Endothelial cell (in vitro differentiated cells): ENCODE measurements around the gene C6orf62. TPM values are rescaled to one million over a fixed set of nuclear protein-coding genes. Genes with fewer than 3 reads are reported as not detected.

Experiments used
- DNase-seq: peaks from one replicate; pipeline ENCODE4 v3.0.0; 2021; ENCODE audit warnings: low spot score
- H3K27ac Mint-ChIP-seq: one replicate; pipeline ENCODE4 v1.8.0; 2021; ENCODE audit warnings: mixed read lengths, inconsistent platforms; ENCODE audit not compliant: unreplicated experiment
- H3K27me3 Mint-ChIP-seq: one replicate; pipeline ENCODE4 v1.8.0; 2021; ENCODE audit warnings: mild to moderate bottlenecking, moderate library complexity, mixed read lengths, inconsistent platforms; ENCODE audit not compliant: unreplicated experiment
- H3K36me3 Mint-ChIP-seq: one replicate; pipeline ENCODE4 v1.8.0; 2021; ENCODE audit warnings: mild to moderate bottlenecking, low read depth, mixed read lengths, inconsistent platforms; ENCODE audit not compliant: unreplicated experiment
- H3K4me1 Mint-ChIP-seq: one replicate; pipeline ENCODE4 v1.8.0; 2021; ENCODE audit warnings: mild to moderate bottlenecking, mixed read lengths, inconsistent platforms; ENCODE audit not compliant: unreplicated experiment
- H3K4me3 Mint-ChIP-seq: one replicate; pipeline ENCODE4 v1.8.0; 2021; ENCODE audit warnings: mild to moderate bottlenecking, mixed read lengths, inconsistent platforms; ENCODE audit not compliant: unreplicated experiment
- H3K9me3 Mint-ChIP-seq: one replicate; pipeline ENCODE4 v1.8.0; 2021; ENCODE audit warnings: mixed read lengths, inconsistent platforms; ENCODE audit not compliant: unreplicated experiment
- total RNA-seq: library from RNA; stranded (reverse); fragmentation: NEBNext Ultra II Directional; extraction: Animal tissue kit (Norgen Biotek cat#: 25700); gene quantifications from one replicate; pipeline ENCODE4 v1.2.1, GENCODE V29; 2021; ENCODE audit not compliant: unreplicated experiment
- TF ChIP-seq, protein P1 (sequence below): fragments of 200-600 bp; sonication (generic); IDR thresholded peaks from one replicate; pipeline ENCODE4 v1.5.0; 2021; ENCODE audit warnings: antibody characterized with exemption; ENCODE audit not compliant: unreplicated experiment

C6orf62 gene
- total RNA-seq, 1 donor from 2014 or later: 88.8 TPM

DNA sequence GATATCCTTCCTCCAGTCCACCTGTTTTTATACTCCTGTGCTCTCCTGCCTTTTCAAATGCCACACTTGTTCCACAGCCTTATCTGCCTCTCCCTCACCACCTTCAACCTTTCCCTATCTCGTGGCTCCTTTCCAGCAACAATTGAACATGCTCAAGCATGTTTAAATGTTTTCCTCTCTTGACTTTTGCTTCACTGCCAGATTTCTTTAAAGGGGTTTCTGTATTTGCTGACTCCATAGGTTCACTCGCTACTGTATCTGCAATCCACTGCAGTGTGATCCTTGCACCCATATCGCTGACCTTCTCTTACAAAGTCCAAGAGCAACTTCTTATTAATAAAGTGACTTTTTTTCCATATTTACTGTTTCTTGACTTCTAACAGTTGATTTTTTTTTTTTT, 44.6 kb upstream of the C6orf62 start:
- no peak overlapping the region for H3K27ac Mint-ChIP-seq
- H3K4me3 Mint-ChIP-seq: no peak overlapping the region
- no peak for DNase-seq
- no peaks in the 10 kb centered on the region for H3K9me3 Mint-ChIP-seq
- H3K4me1 Mint-ChIP-seq: no peaks in the 10 kb centered on the region
- no peaks in the 10 kb centered on the region for H3K36me3 Mint-ChIP-seq
- H3K27me3 Mint-ChIP-seq: peaks cover 3% of the 10 kb centered on the region
- TF ChIP-seq, protein P1, sequence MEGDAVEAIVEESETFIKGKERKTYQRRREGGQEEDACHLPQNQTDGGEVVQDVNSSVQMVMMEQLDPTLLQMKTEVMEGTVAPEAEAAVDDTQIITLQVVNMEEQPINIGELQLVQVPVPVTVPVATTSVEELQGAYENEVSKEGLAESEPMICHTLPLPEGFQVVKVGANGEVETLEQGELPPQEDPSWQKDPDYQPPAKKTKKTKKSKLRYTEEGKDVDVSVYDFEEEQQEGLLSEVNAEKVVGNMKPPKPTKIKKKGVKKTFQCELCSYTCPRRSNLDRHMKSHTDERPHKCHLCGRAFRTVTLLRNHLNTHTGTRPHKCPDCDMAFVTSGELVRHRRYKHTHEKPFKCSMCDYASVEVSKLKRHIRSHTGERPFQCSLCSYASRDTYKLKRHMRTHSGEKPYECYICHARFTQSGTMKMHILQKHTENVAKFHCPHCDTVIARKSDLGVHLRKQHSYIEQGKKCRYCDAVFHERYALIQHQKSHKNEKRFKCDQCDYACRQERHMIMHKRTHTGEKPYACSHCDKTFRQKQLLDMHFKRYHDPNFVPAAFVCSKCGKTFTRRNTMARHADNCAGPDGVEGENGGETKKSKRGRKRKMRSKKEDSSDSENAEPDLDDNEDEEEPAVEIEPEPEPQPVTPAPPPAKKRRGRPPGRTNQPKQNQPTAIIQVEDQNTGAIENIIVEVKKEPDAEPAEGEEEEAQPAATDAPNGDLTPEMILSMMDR: no peak

DNA sequence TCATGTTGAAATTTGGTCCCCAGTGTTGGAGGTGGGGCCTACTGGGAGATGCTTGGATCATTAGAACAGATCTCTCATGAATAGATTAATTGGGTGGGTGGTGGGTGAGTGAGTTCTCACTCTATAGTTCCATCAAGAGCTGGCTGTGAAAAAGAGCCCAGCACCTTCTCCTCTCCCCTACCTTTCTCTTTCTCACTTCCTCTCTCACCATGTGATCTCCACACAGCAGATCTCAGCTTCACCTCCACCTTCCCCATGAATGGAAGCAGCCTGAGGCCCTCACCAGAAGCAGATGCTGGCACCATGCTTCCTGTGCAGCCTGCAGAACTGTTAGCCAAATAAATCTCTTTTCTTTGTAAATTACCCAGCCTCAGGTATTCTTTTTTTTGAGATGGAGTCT, 42.9 kb upstream of the C6orf62 start:
- TF ChIP-seq, protein P1: no peak
- no peak for DNase-seq
- Mint-ChIP-seq H3K4me3 (no peak overlapping the region), H3K36me3 (no peaks in the 10 kb centered on the region), H3K4me1 (no peaks in the 10 kb centered on the region), H3K9me3 (no peaks in the 10 kb centered on the region), H3K27ac (no peak overlapping the region), H3K27me3 (peaks cover 3% of the 10 kb centered on the region)

DNA sequence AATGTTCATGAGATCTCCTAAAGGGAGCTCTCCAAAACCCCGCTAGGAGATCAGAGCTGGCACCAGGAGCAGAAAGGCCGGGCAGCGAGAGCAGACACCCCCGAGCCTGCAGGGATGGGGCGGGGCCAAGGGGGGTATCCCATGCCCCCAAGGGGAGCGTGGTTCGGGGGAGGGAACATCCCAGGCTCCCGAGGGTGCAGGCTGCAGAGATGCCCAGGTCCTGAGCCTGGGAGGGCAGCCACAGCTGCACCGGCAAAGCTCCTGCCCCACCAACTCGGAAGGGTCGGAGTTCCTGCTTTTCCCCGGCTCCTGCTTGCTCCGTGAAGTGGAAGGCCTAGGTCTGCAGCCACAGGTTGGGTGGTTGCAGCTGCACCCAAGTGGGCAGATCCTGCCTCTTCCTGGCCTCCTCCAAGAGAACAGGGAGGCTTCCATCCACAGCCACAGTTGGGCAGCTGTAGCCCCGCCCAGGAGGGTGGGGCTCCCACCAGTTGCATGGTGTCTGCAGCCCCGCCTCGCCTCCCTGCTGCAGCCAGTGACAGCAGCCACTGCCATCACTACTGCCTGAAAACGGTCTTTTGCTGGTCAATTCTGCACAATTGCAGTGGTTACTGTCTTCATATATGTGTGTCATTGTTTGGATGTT, 42.4 kb upstream of the C6orf62 start:
- no peaks in the 10 kb centered on the region for H3K9me3 Mint-ChIP-seq
- no peaks in the 10 kb centered on the region for H3K4me1 Mint-ChIP-seq
- H3K36me3 Mint-ChIP-seq: no peaks in the 10 kb centered on the region
- TF ChIP-seq, protein P1: no peak
- DNase-seq: no peak
- no peak overlapping the region for H3K4me3 Mint-ChIP-seq
- peaks cover 3% of the 10 kb centered on the region for H3K27me3 Mint-ChIP-seq
- no peak overlapping the region for H3K27ac Mint-ChIP-seq

DNA sequence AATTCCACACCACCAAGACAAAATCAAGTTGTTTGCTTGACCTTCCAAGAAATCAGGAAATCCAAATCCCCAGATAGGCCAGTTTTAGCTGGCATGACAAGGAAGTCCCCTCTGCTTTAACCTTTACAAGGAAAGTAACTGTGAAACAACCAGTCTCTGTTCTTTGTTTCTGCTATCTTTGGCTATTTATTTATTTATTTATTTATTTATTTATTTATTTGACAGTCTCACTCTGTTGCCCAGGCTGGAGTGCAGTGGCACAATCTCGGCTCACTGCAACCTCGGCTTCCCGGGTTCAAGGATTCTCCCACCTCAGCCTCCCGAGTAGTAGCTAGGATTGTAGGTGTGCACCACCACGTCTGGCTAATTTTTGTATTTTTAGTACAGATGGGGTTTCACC, 41.3 kb upstream of the C6orf62 start:
- Mint-ChIP-seq H3K36me3 (no peaks in the 10 kb centered on the region), H3K4me3 (no peak overlapping the region), H3K27me3 (peaks cover 3% of the 10 kb centered on the region), H3K4me1 (no peaks in the 10 kb centered on the region), H3K9me3 (no peaks in the 10 kb centered on the region), H3K27ac (no peak overlapping the region)
- no peak for DNase-seq
- TF ChIP-seq, protein P1: no peak

DNA sequence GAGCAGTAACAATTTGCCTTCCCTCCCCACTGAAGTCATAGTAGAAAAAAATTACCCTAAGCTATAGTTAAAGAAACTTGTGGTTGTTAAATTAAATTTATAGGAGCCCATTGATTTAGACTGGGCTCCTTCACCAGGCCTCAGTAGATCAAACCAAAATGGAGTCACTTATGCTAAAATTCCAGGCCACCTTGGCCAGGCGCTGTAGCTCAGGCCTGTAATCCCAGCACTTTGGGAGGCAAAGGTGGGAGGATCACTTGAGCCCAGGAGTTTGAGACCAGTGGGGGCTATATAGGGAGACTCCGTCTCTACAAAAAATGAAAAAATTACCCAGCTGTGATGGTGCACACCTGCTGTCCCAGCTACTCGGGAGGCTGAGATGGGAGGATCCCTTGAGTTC, 40.8 kb upstream of the C6orf62 start:
- DNase-seq: no peak
- Mint-ChIP-seq H3K27ac (no peak overlapping the region), H3K36me3 (no peaks in the 10 kb centered on the region), H3K4me3 (no peak overlapping the region), H3K4me1 (no peaks in the 10 kb centered on the region), H3K27me3 (peaks cover 2% of the 10 kb centered on the region), H3K9me3 (no peaks in the 10 kb centered on the region)
- TF ChIP-seq, protein P1: no peak
